Measurements from ENCODE around the gene GJB5.

Gene GJB5

GRCh38 chr1:34777519-34778321 lies 22.9 kb downstream of the GJB5 start:
- DNase-seq: no peak

GRCh38 chr1:34778381-34778780 lies 23.5 kb downstream of the GJB5 start:
- no peak for DNase-seq

DNA sequence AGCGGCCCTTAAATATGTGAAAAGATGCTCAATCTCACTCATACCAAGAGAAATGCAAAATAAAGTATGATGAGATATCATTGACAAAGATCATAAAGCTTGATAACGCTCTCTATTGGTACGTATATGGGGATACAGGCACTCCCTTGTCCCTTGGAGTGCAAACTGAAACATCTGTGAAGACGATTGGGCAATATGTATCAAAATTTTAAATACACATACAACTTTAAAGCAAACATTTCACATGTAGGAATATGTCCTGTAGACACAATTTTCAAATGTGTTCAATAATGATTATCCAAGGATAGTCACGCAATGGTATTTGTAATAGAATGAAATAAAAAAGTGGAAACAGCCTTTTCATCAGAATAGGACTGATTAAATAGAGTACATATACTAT lies 24.2 kb downstream of the GJB5 start:
- no peak for DNase-seq

- no peak for DNase-seq
These were observed 24.7 kb downstream of the GJB5 start for GRCh38 chr1:34779526-34779925.

GRCh38 chr1:34779962-34780361 lies 25.1 kb downstream of the GJB5 start:
- no peak for DNase-seq

- DNase-seq: no peak
These were observed 25.7 kb downstream of the GJB5 start for GRCh38 chr1:34780528-34780927.

DNA sequence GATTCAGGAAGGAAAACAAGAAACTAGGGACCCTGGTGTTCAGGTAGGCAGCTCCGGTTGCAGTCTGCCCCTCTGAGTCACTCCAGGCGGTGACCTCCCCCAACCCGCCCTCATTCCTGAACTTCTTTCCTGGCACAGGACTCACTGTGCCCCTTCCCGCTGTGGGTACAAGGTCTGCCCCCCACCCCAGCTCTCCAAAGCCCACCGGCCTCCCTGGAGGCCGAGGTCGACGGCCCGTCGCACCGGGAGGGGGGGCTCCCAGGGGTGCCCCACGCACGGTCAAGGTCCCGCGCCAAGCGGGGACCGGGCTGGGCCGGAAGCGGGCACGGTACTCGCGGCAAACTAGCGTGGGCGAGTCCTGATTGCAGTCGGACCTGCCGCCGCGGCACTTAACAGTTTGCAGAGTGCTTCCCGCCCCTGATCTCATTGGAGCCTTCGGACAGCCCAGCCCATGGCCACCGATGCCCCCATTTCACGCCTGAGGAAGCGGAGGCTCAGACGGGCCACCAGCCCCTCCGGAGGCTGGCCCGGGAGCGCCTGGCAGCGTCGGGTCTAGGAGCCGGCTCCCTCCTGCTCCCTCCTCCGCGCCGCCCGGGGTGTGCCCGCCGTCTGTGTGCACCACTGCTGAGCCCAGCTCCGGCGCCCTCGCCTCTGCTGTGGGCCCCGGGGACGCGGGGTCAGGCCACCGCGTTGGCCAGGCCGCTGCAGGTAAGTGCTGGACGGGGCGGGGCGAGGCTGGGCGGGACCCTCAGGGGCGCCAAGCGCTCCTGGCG lies 26.4 kb downstream of the GJB5 start, which contains the start of gene GJB3:
GJB3 (plus strand) TSS at position 144 of the 773 bp plus-strand sequence. CDS start 3,549 bp downstream, outside the sequence.
- no peak for DNase-seq

GRCh38 chr1:34781844-34782391 lies 27.1 kb downstream of the GJB5 start:
- DNase-seq: no peak

DNA sequence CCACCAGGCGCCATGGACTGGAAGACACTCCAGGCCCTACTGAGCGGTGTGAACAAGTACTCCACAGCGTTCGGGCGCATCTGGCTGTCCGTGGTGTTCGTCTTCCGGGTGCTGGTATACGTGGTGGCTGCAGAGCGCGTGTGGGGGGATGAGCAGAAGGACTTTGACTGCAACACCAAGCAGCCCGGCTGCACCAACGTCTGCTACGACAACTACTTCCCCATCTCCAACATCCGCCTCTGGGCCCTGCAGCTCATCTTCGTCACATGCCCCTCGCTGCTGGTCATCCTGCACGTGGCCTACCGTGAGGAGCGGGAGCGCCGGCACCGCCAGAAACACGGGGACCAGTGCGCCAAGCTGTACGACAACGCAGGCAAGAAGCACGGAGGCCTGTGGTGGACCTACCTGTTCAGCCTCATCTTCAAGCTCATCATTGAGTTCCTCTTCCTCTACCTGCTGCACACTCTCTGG lies 29.9 kb downstream of the GJB5 start:
- DNase-seq: no peak

- DNase-seq: no peak
These were observed 30.5 kb downstream of the GJB5 start for GRCh38 chr1:34785231-34785874.

DNA sequence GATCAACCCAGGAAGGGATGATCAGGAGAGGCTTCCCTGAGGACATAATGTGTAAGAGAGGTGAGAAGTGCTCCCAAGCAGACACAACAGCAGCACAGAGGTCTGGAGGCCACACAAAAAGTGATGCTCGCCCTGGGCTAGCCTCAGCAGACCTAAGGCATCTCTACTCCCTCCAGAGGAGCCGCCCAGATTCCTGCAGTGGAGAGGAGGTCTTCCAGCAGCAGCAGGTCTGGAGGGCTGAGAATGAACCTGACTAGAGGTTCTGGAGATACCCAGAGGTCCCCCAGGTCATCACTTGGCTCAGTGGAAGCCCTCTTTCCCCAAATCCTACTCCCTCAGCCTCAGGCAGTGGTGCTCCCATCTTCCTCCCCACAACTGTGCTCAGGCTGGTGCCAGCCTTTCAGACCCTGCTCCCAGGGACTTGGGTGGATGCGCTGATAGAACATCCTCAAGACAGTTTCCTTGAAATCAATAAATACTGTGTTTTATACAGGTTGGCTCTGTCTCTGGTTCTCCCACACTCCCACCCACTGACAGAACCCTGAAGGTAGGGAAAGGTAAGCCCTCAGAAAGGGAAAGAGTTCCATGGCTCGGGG lies 31.1 kb downstream of the GJB5 start:
- no peak for DNase-seq

DNA sequence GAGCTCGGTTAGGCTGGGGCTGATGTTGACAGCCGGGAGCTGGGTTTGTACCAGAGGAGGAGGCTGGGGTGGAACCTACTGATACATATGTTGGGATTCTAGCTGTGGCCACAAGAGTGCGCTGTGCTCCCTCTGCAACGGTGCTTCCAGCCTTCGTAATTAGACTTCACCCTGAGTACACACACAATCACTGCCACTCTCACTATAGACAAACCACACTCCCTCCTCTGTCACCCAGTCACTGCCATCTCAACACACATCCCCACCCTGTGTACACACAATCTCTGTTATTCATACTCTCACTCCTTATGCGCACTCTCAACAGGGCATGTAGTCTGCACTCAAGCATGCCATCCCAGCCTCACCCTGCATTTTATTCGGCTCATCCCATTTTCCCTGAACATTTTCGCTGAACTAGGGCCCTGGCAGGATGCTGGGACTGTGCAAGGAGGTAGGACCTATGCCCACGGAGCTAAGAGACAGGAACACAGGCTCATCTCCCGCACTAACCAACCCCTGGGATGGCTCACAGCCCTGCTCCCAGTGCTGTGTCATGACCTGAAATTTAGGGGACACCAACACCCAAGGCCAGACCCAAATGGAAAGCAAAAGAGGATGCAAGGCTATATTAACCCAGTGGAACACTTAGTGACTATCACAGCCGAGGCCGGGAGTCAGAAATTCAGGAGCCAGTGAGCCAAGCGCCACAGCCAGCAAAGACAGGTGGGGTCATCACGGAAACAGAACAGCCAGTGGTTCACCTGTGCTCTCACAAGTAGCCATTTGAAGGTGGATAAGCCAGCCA lies 31.9 kb downstream of the GJB5 start:
- DNase-seq: peak; percentile 33 to 72

DNA sequence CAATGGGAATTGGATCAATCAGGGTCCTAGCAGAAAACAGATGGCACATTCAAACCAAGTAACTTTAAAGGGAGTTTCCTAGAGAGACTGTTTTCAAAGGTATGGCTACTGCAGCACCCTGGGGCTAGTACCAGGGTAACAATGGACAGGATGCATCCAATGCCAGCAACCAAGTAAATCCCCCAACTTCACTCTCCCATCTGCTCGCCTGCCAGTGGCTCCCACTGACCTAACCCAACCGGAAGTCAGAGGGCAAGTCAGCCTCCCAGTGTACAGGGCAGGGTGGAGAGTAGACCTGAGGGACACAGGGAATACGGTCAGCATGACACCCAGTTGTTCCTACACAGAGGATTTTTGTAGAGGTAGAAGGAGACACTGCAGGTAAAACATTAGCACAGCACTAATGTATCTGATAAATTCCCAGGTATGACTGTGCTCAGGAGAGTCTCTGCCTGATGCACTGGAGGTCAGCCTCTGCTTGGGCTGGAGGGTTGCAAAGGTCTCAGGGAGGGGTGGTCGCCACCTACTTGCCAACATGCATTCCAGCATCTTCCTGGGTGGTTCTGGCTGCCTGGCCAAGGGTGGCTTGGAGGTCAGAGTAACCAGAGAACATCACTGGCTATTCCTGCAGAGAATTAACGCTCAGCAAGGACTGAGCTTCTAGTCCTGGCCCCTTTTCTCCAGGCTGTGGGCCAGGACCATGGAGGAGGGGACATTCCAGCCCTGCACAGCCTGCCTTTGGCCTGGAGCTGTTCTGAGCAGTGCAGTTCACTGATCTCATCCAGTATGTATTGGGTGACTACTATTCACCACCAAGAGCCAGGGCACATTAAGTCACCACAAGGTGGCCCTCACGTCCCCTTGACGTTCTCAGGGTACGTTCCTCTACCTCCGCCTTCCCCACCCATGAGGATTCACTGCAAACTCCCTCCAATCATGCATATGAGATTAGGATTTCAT lies 32.9 kb downstream of the GJB5 start:
- no peak for DNase-seq

DNA sequence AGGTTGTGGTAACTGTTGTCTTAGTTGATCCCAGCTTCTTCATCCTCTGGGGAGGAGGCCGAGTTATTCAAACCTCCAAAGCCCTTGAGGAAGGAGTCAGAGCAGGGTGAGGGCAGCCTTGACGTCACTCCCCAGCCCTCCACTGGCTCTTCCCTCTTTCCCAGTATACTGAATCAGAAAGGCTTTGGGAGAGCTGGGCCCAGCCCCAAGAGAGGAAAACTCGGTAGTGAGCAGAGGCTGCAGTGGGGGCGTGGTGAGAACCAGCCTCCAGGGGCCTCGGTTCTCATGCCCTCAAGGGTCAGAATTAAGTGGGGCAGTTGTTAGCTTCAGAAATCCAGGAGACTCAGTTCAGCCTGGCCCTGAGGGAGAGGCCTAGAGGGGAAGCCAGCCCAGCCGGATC lies 36.1 kb downstream of the GJB5 start:
- no peak for DNase-seq

DNA sequence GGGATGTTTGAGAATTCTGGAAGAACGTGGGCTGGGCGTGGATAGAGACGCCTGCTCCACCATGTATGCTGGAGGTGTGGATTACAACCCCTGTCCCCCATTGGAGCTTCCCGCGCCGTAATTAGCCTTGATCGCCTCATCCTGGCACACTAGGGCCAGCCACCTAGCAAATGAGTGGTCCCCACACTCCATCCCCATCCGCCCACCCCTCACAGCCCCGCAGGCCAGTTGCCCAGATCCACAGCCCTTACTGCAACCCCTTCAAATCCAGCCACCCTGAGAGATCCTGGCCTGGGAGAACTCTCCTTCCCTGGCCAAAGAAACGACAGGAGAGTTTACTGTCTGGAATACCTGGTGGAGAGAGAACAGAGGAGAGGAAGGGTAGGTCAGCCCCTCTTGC lies 37.6 kb downstream of the GJB5 start:
- no peak for DNase-seq

- DNase-seq: no peak
These were observed 38.3 kb downstream of the GJB5 start, which contains the start of gene GJA4 for GRCh38 chr1:34792868-34793727. GJA4 (plus strand) TSS chr1:34792999; CDS start chr1:34794214, 1,215 bp downstream.

DNA sequence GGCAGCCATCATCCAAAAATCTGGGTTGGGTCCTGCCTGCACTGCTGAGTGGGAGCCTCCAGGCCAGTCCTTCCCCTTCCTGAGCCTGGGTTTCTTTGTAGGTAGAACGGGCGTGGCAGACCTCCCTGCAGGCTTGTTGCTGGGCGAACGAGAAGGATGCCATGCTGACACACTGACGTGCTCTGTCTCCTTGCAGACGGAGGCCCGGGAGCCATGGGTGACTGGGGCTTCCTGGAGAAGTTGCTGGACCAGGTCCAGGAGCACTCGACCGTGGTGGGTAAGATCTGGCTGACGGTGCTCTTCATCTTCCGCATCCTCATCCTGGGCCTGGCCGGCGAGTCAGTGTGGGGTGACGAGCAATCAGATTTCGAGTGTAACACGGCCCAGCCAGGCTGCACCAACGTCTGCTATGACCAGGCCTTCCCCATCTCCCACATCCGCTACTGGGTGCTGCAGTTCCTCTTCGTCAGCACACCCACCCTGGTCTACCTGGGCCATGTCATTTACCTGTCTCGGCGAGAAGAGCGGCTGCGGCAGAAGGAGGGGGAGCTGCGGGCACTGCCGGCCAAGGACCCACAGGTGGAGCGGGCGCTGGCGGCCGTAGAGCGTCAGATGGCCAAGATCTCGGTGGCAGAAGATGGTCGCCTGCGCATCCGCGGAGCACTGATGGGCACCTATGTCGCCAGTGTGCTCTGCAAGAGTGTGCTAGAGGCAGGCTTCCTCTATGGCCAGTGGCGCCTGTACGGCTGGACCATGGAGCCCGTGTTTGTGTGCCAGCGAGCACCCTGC lies 39.3 kb downstream of the GJB5 start:
- DNase-seq: no peak

- DNase-seq: no peak
These were observed 39.9 kb downstream of the GJB5 start for GRCh38 chr1:34794790-34795180.

DNA sequence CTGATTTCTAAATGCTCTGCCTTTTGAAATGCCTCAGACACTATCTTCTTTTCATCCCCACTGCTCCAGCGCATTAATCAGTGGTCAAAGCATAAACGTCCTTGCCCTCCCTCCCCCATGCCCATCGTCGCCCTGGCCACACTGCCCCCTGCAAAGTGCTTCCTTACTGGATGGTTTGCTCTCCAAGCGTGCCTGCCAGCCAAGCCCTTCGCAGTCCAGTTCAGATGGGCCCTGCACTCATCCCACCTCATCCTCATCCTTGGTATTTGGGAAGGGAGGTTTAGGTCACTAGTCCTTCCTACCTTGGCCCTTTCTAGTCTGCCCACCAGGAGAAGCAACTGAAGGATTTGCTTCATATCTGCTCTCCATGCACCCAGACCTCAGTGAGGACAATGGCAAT lies 41.1 kb downstream of the GJB5 start:
- DNase-seq: no peak
